HL-60/S4 (cell line): ENCODE data around the gene CDC5L.

Experiments
- in situ Hi-C: fragments of 300-500 bp; cut with MboI; formaldehyde crosslinking; loops from 2 replicates; pipeline ENCODE4 v1.14.3; 2022; ENCODE audit warnings: low sequenced_read_pairs

CDC5L gene

GRCh38 chr6:44451803-44452695, 64.5 kb downstream of the CDC5L start:
- in situ Hi-C loops, result no loop called here

DNA sequence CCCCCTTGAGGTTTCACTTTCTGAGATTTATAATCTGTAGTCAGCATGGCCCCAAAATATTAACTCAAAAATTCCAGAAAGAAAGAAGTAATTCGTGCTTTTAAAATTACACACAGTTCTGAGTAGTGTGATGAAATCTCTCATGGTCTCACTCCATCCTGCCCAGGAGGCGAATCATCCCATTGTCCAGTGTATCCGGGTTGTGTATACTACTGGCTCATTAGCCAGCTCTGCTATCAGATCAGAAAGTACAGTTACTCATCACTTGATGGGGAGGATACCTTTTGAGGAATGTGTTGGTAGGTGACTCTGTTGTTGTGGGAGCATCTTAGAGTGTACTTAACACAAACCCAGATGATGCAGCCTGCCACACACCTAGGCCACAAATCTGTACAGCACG, 65.2 kb downstream of the CDC5L start:
- in situ Hi-C loops, result no loop called here

DNA sequence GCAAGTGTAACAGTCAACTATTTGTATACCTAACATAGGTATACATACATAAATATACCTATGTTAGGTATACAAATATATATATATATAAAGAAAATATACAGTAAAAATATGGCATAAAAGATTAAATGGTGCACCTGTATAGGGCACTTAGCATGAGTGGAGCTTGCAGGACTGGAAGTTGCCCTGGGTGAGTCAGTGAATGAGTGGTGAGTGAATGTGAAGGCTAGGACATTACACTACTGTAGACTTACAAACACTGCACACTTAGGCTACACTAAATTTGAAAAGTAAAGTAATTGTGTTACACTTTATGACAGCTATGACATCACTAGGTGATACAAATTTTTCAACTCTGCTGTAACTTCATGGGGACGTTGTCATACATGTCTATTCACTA, 65.6 kb downstream of the CDC5L start:
- in situ Hi-C loops, result no loop called here

DNA sequence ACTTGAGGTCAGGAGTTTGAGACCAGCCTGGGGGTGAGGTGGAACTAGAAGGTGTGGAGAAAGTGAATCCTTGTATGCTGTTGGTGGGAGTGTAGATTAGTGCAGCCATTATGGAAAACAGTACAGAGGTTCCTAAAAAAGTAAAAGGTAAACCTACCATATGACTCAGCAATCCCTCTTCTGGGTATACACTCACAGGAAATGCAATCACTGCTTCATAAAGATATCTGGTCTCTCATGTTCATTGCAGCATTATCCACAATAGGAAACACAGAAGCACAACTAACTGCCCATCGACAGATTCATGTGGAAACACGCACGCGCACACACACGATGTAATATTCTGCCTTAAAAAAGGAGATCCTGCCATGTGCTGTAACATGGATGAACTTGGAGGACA, 66.7 kb downstream of the CDC5L start:
- in situ Hi-C loops, result no loop called here

GRCh38 chr6:44456070-44456965, 68.8 kb downstream of the CDC5L start:
- in situ Hi-C loops, result no loop called here

GRCh38 chr6:44456966-44457292, 69.4 kb downstream of the CDC5L start:
- in situ Hi-C loops, result no loop called here

DNA sequence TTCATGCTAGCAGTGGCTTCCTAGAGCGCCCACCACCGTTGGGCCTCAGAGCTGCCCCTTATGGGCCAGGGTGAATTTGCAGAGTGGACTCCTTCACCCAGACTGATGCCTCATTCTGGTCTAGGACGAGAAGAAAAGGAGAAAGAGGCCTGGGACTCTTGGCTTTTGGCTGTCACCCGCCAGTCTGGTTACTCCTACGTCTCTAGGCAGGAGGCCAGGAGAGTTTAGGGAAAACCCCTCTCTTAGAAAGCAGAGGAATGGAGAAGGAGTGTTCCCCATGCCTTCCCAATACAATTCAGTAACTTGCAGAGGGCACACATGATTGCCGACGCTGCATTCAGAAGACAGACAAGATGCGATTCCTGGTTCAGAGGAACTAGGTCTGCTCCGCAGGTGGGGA, 70.1 kb downstream of the CDC5L start:
- in situ Hi-C loops, result no loop called here

DNA sequence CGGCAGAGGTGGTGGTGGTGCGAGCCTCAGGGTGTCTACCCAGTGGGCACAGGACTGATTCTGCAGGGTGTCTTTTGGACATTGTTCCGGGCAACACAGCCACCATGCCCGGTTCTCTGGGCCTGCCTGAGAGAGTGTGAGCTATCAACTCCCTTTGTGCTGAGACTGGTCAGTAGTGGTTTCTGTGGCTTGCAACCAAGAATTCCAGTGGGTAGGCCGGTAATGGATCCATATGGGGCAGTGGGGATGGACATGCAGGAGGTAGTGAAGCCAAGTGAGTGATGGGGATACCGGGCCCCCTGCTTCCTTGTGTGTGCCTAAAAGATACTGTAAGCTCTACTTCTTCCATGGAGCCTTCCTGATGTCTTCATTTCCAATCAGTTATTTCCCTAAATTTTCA, 71.0 kb downstream of the CDC5L start:
- in situ Hi-C loops, result no loop called here

DNA sequence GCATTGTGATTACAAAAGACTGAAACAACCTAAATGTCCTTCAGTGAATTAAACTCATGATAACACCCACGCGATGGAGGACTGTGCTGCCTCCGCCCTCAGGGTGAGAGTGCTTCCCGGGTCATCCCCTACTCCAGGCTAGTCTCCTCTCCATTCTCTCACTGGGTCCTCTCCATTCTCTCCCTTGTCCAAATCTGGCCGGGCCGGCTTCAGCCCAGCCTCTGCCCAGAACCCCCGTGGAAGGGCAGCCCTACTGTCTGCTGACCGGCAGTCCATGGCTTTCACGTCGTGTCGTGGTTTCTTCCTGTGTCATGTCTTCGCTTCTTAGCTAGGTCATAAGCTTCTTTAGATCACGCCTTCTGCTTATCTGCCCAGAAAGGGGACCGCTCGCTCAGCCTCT, 74.8 kb downstream of the CDC5L start:
- in situ Hi-C loops, result no loop called here

DNA sequence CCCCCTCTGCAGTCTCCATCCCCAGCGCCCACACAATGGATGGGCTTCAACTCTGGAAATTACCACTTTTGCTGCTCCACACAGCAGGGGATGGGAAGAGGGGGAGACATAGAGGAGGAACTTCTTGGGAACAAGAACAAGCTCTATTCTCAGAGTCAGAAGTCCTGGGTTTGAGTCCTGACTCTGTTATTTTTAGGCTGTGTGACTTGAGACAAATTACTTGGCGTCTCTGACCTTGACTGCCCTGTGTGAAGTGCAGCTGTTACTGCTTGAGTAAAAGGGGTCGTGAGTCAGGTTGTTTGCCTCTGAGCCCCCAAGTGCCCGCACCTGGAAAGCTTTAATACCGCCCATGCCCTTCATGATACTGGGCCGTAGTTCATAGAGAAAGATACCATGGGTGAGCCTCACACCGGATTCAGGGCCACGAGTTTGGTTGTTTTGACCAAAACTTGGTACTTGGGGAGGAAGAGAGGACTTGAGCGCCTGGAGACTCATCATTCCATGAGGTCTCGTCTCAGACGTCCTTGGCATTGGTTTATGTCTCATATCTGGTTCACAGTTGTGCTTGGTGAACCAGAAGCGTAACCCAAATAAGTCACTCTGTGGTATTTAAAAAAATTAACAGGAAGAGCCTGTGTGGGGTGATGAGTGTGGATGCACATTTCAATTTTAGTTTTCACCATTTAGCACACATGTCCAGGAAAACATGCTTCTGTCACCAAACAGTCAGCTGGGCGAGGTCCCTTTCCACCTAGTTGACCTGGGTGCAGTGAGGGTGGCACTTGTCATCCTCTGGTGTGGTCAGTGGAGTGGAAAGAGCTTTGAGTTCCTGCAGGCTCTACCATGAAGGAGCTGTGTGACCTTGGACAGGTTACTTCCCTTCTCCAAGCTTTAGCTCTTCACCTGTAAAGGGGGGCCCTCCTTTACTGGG, 75.6 kb downstream of the CDC5L start:
- in situ Hi-C loops, result no loop called here

DNA sequence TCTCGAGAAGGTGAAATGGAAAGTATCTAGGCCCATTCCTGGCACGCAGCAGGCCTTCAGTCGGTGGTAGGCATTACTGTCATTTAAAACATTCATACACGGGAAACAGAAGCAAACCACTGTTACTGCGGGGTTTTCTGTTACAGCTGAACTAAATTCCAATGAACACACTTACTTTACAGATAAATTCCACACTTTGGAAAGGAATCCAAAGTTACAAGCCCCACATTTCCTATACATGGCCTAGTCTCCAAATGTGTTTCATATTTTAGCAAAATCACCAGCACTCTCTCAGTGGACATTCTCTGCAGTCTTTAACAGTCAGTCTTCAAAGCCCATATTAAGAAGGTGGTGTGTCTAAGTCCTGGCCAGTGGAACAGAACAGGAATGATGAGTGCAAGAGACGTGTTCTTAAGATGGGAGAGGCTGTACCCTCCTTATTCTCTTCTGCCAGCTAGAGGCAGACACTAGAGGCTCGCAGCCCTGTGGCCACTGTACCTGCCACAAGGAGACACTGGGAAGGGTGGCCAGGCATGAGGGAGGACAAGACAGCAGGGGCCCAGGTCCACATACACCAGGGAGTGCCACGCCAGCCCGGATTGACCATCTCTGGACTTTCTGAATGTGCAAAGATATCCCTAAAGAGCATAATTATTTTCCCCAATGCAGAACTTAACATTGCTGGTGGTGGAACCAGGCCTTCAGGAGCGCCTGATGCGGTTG, 76.4 kb downstream of the CDC5L start:
- in situ Hi-C loops, result no loop called here

- in situ Hi-C loops, result no loop called here
Measured at GRCh38 chr6:44464527-44465310, 77.2 kb downstream of the CDC5L start.

GRCh38 chr6:44466955-44467354, 79.4 kb downstream of the CDC5L start:
- in situ Hi-C loops, result no loop called here

DNA sequence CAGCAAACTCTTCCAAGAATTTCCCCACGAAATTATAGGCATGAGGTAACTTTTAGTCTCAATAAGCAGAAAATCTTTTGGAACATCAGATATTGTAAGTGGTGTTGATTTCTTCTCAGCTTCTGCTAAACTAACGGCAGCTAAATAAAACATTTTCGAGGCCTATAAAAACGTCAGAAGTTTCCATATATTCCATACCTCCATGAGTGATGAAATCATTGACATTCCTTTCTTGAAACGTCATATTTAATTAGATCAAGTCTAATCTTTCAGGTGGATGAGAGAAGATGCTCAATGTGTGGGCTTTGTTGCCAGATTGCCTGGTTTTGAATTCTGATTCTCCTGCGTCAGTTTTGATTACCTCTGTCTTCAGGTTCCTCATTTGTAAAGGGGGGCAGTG, 81.3 kb downstream of the CDC5L start:
- in situ Hi-C loops, result no loop called here

DNA sequence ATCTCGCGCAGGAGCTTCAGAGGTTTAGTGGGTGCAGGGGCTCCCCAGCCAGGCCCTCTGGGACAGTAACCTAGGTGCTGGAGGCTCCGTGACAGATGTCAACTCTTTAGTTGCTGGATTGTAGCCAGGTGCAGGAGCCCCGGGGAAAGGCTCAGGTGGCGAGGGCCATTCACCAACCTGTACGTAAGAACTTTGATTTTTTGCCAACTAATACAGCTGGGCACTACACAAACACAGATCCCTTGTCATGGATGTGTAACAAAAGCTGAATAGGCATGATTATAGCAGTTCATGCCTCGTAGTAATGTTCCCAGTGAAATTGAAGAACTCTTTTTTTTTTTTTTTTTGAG, 82.6 kb downstream of the CDC5L start:
- in situ Hi-C loops, result no loop called here

DNA sequence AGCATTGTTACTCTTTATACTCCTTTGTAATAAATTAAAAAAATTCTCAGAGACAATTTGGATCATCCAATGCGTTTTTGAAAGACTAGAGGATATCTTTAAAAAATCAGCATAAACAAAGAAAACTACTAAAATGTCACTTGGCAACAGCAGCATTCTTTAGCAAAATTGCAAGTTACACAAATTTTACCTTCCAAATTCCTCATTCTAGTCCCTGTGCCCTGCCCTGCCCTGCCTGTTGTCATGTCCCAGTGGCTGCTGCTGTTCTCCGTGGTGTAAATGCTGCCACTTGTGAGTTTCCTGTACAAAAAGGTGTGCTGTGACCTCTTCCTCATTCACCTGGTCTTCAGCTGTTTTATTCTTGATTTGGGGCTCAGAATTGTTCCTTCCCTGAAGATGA, 83.2 kb downstream of the CDC5L start:
- in situ Hi-C loops, result no loop called here

DNA sequence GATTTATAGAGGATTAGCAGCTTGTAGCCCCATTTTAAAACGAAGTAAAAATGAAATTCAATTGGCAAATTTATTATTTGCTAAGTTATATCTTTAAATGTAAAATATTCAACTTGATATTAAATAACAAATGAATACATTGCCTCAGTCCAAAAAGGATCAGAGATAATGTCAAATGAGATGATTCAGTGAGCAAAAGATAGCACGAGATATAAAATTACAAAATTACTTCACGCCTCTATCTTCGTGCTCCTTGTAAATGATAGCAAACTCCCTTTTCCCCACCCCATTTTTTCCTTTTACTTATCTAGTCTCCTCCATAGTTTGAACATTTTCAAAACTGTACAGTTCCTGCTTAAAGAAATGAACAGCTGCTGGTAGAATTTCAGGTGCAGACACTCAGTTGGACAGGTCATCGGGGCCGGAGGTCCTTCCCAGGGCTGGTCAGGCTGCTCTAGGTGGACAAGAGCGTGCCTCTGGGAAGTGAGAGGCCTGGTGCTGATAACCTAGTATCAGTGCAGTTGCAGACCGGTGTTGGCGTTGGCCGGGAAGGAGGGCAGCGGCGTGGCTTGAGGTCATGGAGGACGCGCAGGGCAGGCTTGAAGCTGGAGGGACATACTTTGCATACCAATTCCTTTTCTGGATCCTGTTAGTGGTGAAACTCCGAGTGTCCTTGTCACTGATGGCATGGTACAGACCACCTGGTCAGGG, 83.9 kb downstream of the CDC5L start:
- in situ Hi-C loops, result no loop called here

GRCh38 chr6:44472250-44472945, 84.9 kb downstream of the CDC5L start:
- in situ Hi-C loops, result no loop called here
